ENCODE results near the gene CCL8. TPM values are rescaled to one million over a fixed set of nuclear protein-coding genes. Genes with fewer than 3 reads are reported as not detected.

CCL8 gene
- polyA plus RNA-seq, 2 donors, result 0.08 TPM; not detected in 1

DNA sequence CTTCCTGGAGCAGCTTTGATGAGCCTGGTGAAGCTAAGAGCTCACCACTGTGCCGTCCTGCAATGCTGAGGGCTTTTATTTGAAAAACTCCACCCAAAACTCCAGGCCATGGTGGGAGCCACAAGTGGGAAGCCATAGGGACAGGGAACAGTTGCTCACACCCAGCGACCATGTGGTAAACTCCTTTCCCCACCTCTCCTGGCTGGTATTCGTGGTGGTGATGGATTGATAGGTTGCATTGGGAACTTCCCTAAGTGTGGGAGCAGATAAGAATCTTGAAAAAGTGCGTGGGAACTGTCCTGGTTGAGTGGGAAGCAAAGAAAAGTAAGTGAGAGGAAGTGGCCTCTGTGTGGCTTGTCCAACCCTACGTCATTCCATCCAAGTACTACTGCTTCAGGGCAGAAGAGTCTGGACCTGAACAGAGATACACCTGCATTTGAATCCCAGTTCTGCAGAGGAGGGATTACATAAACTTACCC is 44.0 kb downstream of the CCL8 start, which contains the start of gene CCL1:
TSS of gene CCL1 (minus strand) at position 51 of the 479 bp plus-strand sequence. CDS start 72 bp downstream, outside the sequence.
- H3K4me3 ChIP-seq (ENCODE audit: low read depth in 1 of 2, low read length in 2 of 2), result no peak within 1 kb of the TSS
- no peaks in the 10 kb centered on the region for H3K36me3 ChIP-seq (ENCODE audit: control insufficient read depth in 2 of 2, insufficient read depth in 2 of 2, low read length in 1 of 2)
- no peaks in the 10 kb centered on the region for H3K4me1 ChIP-seq (ENCODE audit: control insufficient read depth in 2 of 2, insufficient read depth in 2 of 2, low read length in 1 of 2)
- WGBS, 2 donors, result 45 to 46% methylated on average over 5 of the region's 5 CpGs
- no peaks in the 10 kb centered on the region for H3K27me3 ChIP-seq (ENCODE audit: control insufficient read depth in 1 of 2, insufficient read depth in 2 of 2, low read length in 2 of 2)
- no peaks in the 10 kb centered on the region for H3K9me3 ChIP-seq (ENCODE audit: control insufficient read depth in 2 of 2, insufficient read depth in 1 of 2, low read depth in 1 of 2, low read length in 1 of 2)
- H3K27ac ChIP-seq (ENCODE audit: low read depth in 2 of 2, low read length in 1 of 2), result no peak within 1 kb of the TSS

DNA sequence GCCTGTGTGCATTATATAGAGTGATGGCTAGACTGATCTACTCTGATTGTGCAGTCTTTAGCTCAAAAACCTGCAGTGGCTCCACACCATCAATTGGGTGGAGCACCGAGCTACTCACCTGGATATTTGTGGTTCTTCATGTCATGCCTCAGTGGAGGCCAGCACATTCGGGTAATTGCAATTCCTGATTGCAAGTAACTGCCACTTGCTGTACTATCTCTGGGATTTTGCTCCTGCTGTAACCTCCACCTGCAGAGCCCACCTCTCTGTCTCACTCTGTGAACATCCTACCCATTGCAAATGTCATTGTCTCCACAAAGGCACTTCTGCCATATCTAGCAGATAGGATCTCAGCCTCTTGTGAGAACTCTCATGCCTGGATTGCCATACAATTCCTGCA is 45.5 kb downstream of the CCL8 start:
- no peak overlapping the region for H3K27ac ChIP-seq (ENCODE audit: low read depth in 2 of 2, low read length in 1 of 2)
- H3K9me3 ChIP-seq (ENCODE audit: control insufficient read depth in 2 of 2, insufficient read depth in 1 of 2, low read depth in 1 of 2, low read length in 1 of 2), result no peaks in the 10 kb centered on the region
- H3K4me3 ChIP-seq (ENCODE audit: low read depth in 1 of 2, low read length in 2 of 2), result no peak overlapping the region
- no peaks in the 10 kb centered on the region for H3K27me3 ChIP-seq (ENCODE audit: control insufficient read depth in 1 of 2, insufficient read depth in 2 of 2, low read length in 2 of 2)
- H3K36me3 ChIP-seq (ENCODE audit: control insufficient read depth in 2 of 2, insufficient read depth in 2 of 2, low read length in 1 of 2), result no peaks in the 10 kb centered on the region
- no peaks in the 10 kb centered on the region for H3K4me1 ChIP-seq (ENCODE audit: control insufficient read depth in 2 of 2, insufficient read depth in 2 of 2, low read length in 1 of 2)
- 55 to 59% methylated on average over 2 of the region's 2 CpGs for WGBS, 2 donors

- no peak overlapping the region for H3K4me3 ChIP-seq (ENCODE audit: low read depth in 1 of 2, low read length in 2 of 2)
Observed at GRCh38 chr17:34365340-34365739, 46.1 kb downstream of the CCL8 start.

DNA sequence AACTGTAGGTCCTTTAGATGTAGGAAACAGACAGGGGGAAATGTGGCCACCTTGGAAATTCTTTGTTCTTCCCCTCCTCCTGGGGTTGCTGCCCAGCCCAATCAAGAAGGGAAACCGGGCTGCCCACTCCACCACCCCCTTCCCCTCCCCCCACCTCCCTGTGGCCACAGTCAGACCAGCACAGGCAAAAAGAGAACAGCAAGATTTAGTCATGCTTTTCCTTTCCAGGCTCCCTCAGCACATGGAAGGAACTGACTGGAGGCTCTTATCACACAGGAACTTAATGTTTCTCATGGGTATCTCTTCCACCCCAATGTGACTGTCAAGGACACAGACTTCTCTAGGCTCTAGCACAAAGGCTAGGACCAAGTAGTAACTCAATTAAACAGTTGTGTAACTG is 46.8 kb downstream of the CCL8 start:
- WGBS, 2 donors, result 0% methylated on average over 1 of the region's 1 CpG
- no peaks in the 10 kb centered on the region for H3K9me3 ChIP-seq (ENCODE audit: control insufficient read depth in 2 of 2, insufficient read depth in 1 of 2, low read depth in 1 of 2, low read length in 1 of 2)
- H3K4me3 ChIP-seq (ENCODE audit: low read depth in 1 of 2, low read length in 2 of 2), result no peak overlapping the region
- no peaks in the 10 kb centered on the region for H3K36me3 ChIP-seq (ENCODE audit: control insufficient read depth in 2 of 2, insufficient read depth in 2 of 2, low read length in 1 of 2)
- H3K27ac ChIP-seq (ENCODE audit: low read depth in 2 of 2, low read length in 1 of 2), result no peak overlapping the region
- H3K4me1 ChIP-seq (ENCODE audit: control insufficient read depth in 2 of 2, insufficient read depth in 2 of 2, low read length in 1 of 2), result no peaks in the 10 kb centered on the region
- H3K27me3 ChIP-seq (ENCODE audit: control insufficient read depth in 1 of 2, insufficient read depth in 2 of 2, low read length in 2 of 2), result no peaks in the 10 kb centered on the region

More at GRCh38 chr17:34365340-34365739, 46.1 kb downstream of the CCL8 start:
- Histone ChIP-seq H3K27ac (ENCODE audit: low read depth in 2 of 2, low read length in 1 of 2) (no peak overlapping the region), H3K27me3 (ENCODE audit: control insufficient read depth in 1 of 2, insufficient read depth in 2 of 2, low read length in 2 of 2) (no peaks in the 10 kb centered on the region), H3K36me3 (ENCODE audit: control insufficient read depth in 2 of 2, insufficient read depth in 2 of 2, low read length in 1 of 2) (no peaks in the 10 kb centered on the region), H3K4me1 (ENCODE audit: control insufficient read depth in 2 of 2, insufficient read depth in 2 of 2, low read length in 1 of 2) (no peaks in the 10 kb centered on the region), H3K9me3 (ENCODE audit: control insufficient read depth in 2 of 2, insufficient read depth in 1 of 2, low read depth in 1 of 2, low read length in 1 of 2) (no peaks in the 10 kb centered on the region)
- WGBS, 2 donors, result 64 to 76% methylated on average over 2 of the region's 2 CpGs

GRCh38 chr17:34366529-34367107 is 47.4 kb downstream of the CCL8 start:
- H3K27ac ChIP-seq (ENCODE audit: low read depth in 2 of 2, low read length in 1 of 2), result no peak overlapping the region
- WGBS, 2 donors, result 56 to 60% methylated on average over 4 of the region's 4 CpGs
- no peaks in the 10 kb centered on the region for H3K9me3 ChIP-seq (ENCODE audit: control insufficient read depth in 2 of 2, insufficient read depth in 1 of 2, low read depth in 1 of 2, low read length in 1 of 2)
- H3K4me3 ChIP-seq (ENCODE audit: low read depth in 1 of 2, low read length in 2 of 2), result no peak overlapping the region
- H3K4me1 ChIP-seq (ENCODE audit: control insufficient read depth in 2 of 2, insufficient read depth in 2 of 2, low read length in 1 of 2), result no peaks in the 10 kb centered on the region
- H3K27me3 ChIP-seq (ENCODE audit: control insufficient read depth in 1 of 2, insufficient read depth in 2 of 2, low read length in 2 of 2), result no peaks in the 10 kb centered on the region
- no peaks in the 10 kb centered on the region for H3K36me3 ChIP-seq (ENCODE audit: control insufficient read depth in 2 of 2, insufficient read depth in 2 of 2, low read length in 1 of 2)

- Histone ChIP-seq H3K4me3 (ENCODE audit: low read depth in 1 of 2, low read length in 2 of 2) (no peak overlapping the region), H3K4me1 (ENCODE audit: control insufficient read depth in 2 of 2, insufficient read depth in 2 of 2, low read length in 1 of 2) (no peaks in the 10 kb centered on the region), H3K9me3 (ENCODE audit: control insufficient read depth in 2 of 2, insufficient read depth in 1 of 2, low read depth in 1 of 2, low read length in 1 of 2) (no peaks in the 10 kb centered on the region), H3K27me3 (ENCODE audit: control insufficient read depth in 1 of 2, insufficient read depth in 2 of 2, low read length in 2 of 2) (no peaks in the 10 kb centered on the region), H3K27ac (ENCODE audit: low read depth in 2 of 2, low read length in 1 of 2) (no peak overlapping the region), H3K36me3 (ENCODE audit: control insufficient read depth in 2 of 2, insufficient read depth in 2 of 2, low read length in 1 of 2) (no peaks in the 10 kb centered on the region)
- 71 to 79% methylated on average over 9 of the region's 9 CpGs for WGBS, 2 donors
Observed at GRCh38 chr17:34367486-34368195, 48.4 kb downstream of the CCL8 start.

DNA sequence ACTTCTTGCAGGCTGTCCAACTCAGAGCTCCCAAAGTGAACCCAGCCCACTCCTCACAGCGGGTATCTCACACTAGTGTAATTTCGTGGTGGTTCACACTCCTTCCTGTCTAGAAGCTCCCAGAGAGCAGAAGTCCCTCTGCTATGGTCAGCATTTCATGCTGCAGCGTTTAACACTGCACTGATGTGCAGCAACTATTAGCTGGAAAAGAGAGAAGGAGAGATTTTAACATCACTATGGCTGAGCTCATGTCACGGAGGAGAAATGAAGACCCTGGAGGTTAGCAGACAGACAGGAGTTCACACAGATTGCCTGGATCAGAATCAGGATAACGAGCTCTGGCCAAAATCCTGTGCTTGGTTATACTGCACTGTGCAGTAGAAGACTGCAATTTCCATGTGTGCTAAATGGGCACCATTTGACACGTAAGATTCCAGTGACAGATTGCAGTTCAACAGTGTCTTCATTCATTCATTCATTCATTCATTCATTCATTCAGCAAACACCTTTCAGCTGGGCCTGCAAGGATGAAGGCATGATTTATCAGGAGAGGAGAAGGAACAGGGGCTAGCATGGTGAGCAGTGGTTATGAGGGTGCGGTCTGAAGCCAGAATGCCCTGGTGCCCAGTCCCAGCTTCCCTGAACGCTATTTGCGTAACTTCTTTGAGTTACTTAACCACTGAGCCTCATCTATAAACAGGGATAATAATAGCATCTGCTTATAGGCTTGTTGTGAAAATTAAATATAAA is 49.1 kb downstream of the CCL8 start:
- Histone ChIP-seq H3K4me1 (ENCODE audit: control insufficient read depth in 2 of 2, insufficient read depth in 2 of 2, low read length in 1 of 2) (no peaks in the 10 kb centered on the region), H3K27ac (ENCODE audit: low read depth in 2 of 2, low read length in 1 of 2) (no peak overlapping the region), H3K9me3 (ENCODE audit: control insufficient read depth in 2 of 2, insufficient read depth in 1 of 2, low read depth in 1 of 2, low read length in 1 of 2) (no peaks in the 10 kb centered on the region), H3K36me3 (ENCODE audit: control insufficient read depth in 2 of 2, insufficient read depth in 2 of 2, low read length in 1 of 2) (no peaks in the 10 kb centered on the region), H3K27me3 (ENCODE audit: control insufficient read depth in 1 of 2, insufficient read depth in 2 of 2, low read length in 2 of 2) (no peaks in the 10 kb centered on the region), H3K4me3 (ENCODE audit: low read depth in 1 of 2, low read length in 2 of 2) (no peak overlapping the region)
- WGBS, 2 donors, result 71 to 74% methylated on average over 9 of the region's 9 CpGs

GRCh38 chr17:34368946-34369500 is 49.8 kb downstream of the CCL8 start:
- no peaks in the 10 kb centered on the region for H3K27me3 ChIP-seq (ENCODE audit: control insufficient read depth in 1 of 2, insufficient read depth in 2 of 2, low read length in 2 of 2)
- no peaks in the 10 kb centered on the region for H3K9me3 ChIP-seq (ENCODE audit: control insufficient read depth in 2 of 2, insufficient read depth in 1 of 2, low read depth in 1 of 2, low read length in 1 of 2)
- WGBS, 2 donors, result 62% methylated on average over 4 of the region's 4 CpGs
- H3K4me3 ChIP-seq (ENCODE audit: low read depth in 1 of 2, low read length in 2 of 2), result no peak overlapping the region
- H3K27ac ChIP-seq (ENCODE audit: low read depth in 2 of 2, low read length in 1 of 2), result no peak overlapping the region
- H3K4me1 ChIP-seq (ENCODE audit: control insufficient read depth in 2 of 2, insufficient read depth in 2 of 2, low read length in 1 of 2), result no peaks in the 10 kb centered on the region
- H3K36me3 ChIP-seq (ENCODE audit: control insufficient read depth in 2 of 2, insufficient read depth in 2 of 2, low read length in 1 of 2), result no peaks in the 10 kb centered on the region

DNA sequence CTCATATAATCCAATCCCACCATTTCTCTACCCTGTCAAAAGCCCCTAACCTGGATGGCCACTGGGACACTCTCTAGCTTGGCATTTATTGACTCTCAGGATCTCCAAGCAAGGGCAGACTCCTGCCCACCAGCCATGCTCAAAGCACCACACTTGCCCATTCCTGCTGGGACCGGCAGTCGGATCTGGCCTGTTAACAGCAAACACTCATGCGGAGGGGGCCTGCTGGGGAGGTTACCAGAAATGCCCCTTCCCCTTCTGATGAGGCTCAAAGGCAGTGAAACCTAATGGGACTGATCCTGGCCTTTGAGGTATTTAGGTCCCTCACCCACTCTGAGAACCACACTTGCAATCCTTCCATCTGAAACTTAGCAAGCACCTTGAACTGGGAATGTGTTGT is 50.3 kb downstream of the CCL8 start:
- WGBS, 2 donors, result 93 to 94% methylated on average over 3 of the region's 3 CpGs
- Histone ChIP-seq H3K9me3 (ENCODE audit: control insufficient read depth in 2 of 2, insufficient read depth in 1 of 2, low read depth in 1 of 2, low read length in 1 of 2) (no peaks in the 10 kb centered on the region), H3K4me3 (ENCODE audit: low read depth in 1 of 2, low read length in 2 of 2) (no peak overlapping the region), H3K27me3 (ENCODE audit: control insufficient read depth in 1 of 2, insufficient read depth in 2 of 2, low read length in 2 of 2) (no peaks in the 10 kb centered on the region), H3K4me1 (ENCODE audit: control insufficient read depth in 2 of 2, insufficient read depth in 2 of 2, low read length in 1 of 2) (no peaks in the 10 kb centered on the region), H3K36me3 (ENCODE audit: control insufficient read depth in 2 of 2, insufficient read depth in 2 of 2, low read length in 1 of 2) (no peaks in the 10 kb centered on the region), H3K27ac (ENCODE audit: low read depth in 2 of 2, low read length in 1 of 2) (no peak overlapping the region)
